ENCODE results near the gene PRSS33. TPM values are rescaled to one million over a fixed set of nuclear protein-coding genes. Genes with fewer than 3 reads are reported as not detected.

The PRSS33 gene
- total RNA-seq, 1 donor from 2014 or later: 0.23 TPM

- DNase-seq (ENCODE audit: low read depth, low spot score): no peak
- Mint-ChIP-seq H3K4me3 (no peak overlapping the region), H3K36me3 (ENCODE audit: low read depth) (no peaks in the 10 kb centered on the region), H3K9me3 (no peaks in the 10 kb centered on the region), H3K27ac (ENCODE audit: unreplicated experiment) (no peak overlapping the region), H3K27me3 (ENCODE audit: low read depth) (peaks cover 15% of the 10 kb centered on the region), H3K4me1 (no peaks in the 10 kb centered on the region)
- no peak for TF ChIP-seq CTCF (conservative IDR thresholded peaks at IDR 0.05)
Observed at GRCh38 chr16:2827831-2828520, 40.6 kb upstream of the PRSS33 start.

- Mint-ChIP-seq H3K27me3 (ENCODE audit: low read depth) (peaks cover 10% of the 10 kb centered on the region), H3K36me3 (ENCODE audit: low read depth) (no peaks in the 10 kb centered on the region), H3K4me1 (no peaks in the 10 kb centered on the region), H3K4me3 (no peak overlapping the region), H3K27ac (ENCODE audit: unreplicated experiment) (no peak overlapping the region), H3K9me3 (no peaks in the 10 kb centered on the region)
- no peak for TF ChIP-seq CTCF (conservative IDR thresholded peaks at IDR 0.05)
- no peak for DNase-seq (ENCODE audit: low read depth, low spot score)
Observed at GRCh38 chr16:2827374-2827791, 40.0 kb upstream of the PRSS33 start.

GRCh38 chr16:2826591-2827373, 39.4 kb upstream of the PRSS33 start:
- H3K27me3 Mint-ChIP-seq (ENCODE audit: low read depth): peaks cover 12% of the 10 kb centered on the region
- no peaks in the 10 kb centered on the region for H3K9me3 Mint-ChIP-seq
- H3K36me3 Mint-ChIP-seq (ENCODE audit: low read depth): no peaks in the 10 kb centered on the region
- H3K4me3 Mint-ChIP-seq: no peak overlapping the region
- DNase-seq (ENCODE audit: low read depth, low spot score): no peak
- no peak overlapping the region for H3K27ac Mint-ChIP-seq (ENCODE audit: unreplicated experiment)
- no peak for TF ChIP-seq CTCF (conservative IDR thresholded peaks at IDR 0.05)
- H3K4me1 Mint-ChIP-seq: no peaks in the 10 kb centered on the region

DNA sequence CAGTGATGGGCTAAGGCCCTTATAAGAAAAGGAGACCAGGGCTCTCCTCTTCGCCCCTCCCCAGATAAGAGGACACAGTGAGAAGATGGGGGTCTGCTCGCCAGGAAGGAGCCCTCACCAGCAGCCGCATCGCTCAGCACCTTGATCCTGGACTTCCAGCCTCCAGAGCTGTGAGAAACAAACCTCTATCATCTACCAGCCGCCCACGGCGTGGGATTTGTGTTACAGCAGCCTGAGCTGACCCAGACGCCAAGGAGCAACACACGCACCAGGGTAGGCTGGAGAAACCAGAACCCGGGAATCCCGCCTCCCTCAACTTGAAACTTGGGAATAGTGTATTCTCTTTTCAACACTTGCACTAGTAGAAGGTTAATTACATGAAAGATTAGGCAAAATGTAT, 38.5 kb upstream of the PRSS33 start:
- Mint-ChIP-seq H3K4me3 (no peak overlapping the region), H3K4me1 (no peaks in the 10 kb centered on the region), H3K36me3 (ENCODE audit: low read depth) (no peaks in the 10 kb centered on the region), H3K27me3 (ENCODE audit: low read depth) (peaks cover 13% of the 10 kb centered on the region), H3K27ac (ENCODE audit: unreplicated experiment) (no peak overlapping the region), H3K9me3 (no peaks in the 10 kb centered on the region)
- no peak for TF ChIP-seq CTCF (conservative IDR thresholded peaks at IDR 0.05)
- no peak for DNase-seq (ENCODE audit: low read depth, low spot score)

DNA sequence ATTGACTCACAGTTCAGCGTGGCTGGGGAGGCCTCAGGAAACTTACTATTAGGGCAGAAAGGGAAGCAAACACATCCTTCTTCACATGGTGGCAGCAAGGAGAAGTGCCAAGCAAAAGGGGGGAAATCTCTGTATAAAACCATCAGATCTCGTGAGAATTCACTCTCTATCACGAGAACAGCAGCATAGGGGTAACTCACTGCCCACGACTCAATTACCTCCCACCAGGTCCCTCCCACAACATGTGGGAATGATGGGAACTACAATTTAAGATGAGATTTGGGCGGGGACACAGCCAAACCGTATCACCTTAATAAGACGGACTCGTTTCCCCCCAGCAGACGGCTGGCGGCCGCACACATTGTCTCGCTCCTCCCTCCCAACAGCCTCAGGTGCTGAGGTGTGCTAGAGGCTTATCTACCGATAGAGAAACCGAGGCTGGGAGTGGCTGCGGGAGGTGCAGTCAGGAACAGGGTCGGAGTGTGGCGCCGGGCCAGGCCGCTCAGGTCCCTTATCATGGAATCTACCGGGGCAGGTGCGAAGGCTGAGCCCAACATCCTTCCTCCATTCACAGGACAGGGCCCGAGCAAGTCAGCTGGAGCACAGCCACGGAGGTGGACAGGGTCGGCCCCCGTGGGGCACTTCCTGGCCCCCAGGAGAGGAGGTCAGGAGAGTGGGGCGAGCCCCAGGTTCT, 37.8 kb upstream of the PRSS33 start:
- H3K4me1 Mint-ChIP-seq: no peaks in the 10 kb centered on the region
- no peaks in the 10 kb centered on the region for H3K9me3 Mint-ChIP-seq
- H3K27ac Mint-ChIP-seq (ENCODE audit: unreplicated experiment): no peak overlapping the region
- no peak for DNase-seq (ENCODE audit: low read depth, low spot score)
- H3K4me3 Mint-ChIP-seq: no peak overlapping the region
- TF ChIP-seq CTCF (conservative IDR thresholded peaks at IDR 0.05): no peak
- peaks cover 13% of the 10 kb centered on the region for H3K27me3 Mint-ChIP-seq (ENCODE audit: low read depth)
- no peaks in the 10 kb centered on the region for H3K36me3 Mint-ChIP-seq (ENCODE audit: low read depth)
